IMR-90 (cell line): ENCODE measurements around the gene TBC1D10A. TPM values are rescaled to one million over a fixed set of nuclear protein-coding genes. Genes with fewer than 3 reads are reported as not detected.
A peak's percentile ranks its signal among the peaks of the same experiment; 100 is the strongest.

Source experiments
- ATAC-seq: fragments of 200-7000 bp; cut with Tn5 transposase; 2 replicates; pipeline ENCODE4 v1.9.1; 2020; ENCODE audit warnings: low read depth, mild to moderate bottlenecking, moderate library complexity
- BruUV-seq: library from RNA; stranded (reverse); fragments of 400-500 nt; replicated peaks from 2 replicates; lab custom pipeline; 2021; lab: Mats Ljungman, UMichigan
- CTCF ChIA-PET: fragments of 300-600 bp; formaldehyde crosslinking; extraction: SDS; loops from one replicate; lab custom pipeline; 2021; ENCODE audit warnings: antibody characterized with exemption; lab: Yijun Ruan, JAX
- POLR2A ChIA-PET: fragments of 300-600 bp; sonication (Branson Sonifier 250); formaldehyde crosslinking; loops from one replicate; lab custom pipeline; 2022; ENCODE audit warnings: antibody characterized with exemption; ENCODE audit not compliant: unreplicated experiment; lab: Charles Lee
- DNase-seq: peaks from one replicate; pipeline ENCODE4 v3.0.0; 2013
- H2AFZ ChIP-seq: replicated peaks from 2 replicates; pipeline ENCODE3; 2013; ENCODE audit warnings: low read length, mild to moderate bottlenecking; ENCODE audit not compliant: poor library complexity
- H2AK5ac ChIP-seq: 2 replicates; pipeline ENCODE4 v1.6.1; 2013; ENCODE audit warnings: low read depth, low read length, inconsistent platforms
- H2AK9ac ChIP-seq: replicated peaks from 2 replicates; pipeline ENCODE3; 2013; ENCODE audit warnings: mild to moderate bottlenecking, low read depth, low read length, moderate library complexity; ENCODE audit not compliant: poor library complexity
- H2BK120ac ChIP-seq: 2 replicates; pipeline ENCODE4 v1.6.1; 2013; ENCODE audit warnings: low read depth, low read length, inconsistent platforms
- H2BK15ac ChIP-seq: 3 replicates; pipeline ENCODE4 v1.6.1; 2013; ENCODE audit warnings: low read depth, low read length, inconsistent platforms
- H2BK20ac ChIP-seq: 2 replicates; pipeline ENCODE4 v1.6.1; 2013; ENCODE audit warnings: low read depth, mild to moderate bottlenecking, inconsistent platforms, low read length, moderate library complexity
- H2BK5ac ChIP-seq: 2 replicates; pipeline ENCODE4 v1.6.1; 2013; ENCODE audit warnings: mild to moderate bottlenecking, low read depth, low read length, inconsistent platforms; ENCODE audit not compliant: poor library complexity, severe bottlenecking
- H3K14ac ChIP-seq: replicated peaks from 2 replicates; pipeline ENCODE4 v1.6.1; 2013; ENCODE audit warnings: low read depth, low read length, inconsistent platforms
- H3K18ac ChIP-seq: 2 replicates; pipeline ENCODE4 v1.6.1; 2013; ENCODE audit warnings: low read depth, low read length, control low read depth
- H3K23ac ChIP-seq: 2 replicates; pipeline ENCODE4 v1.6.1; 2013; ENCODE audit warnings: low read depth, low read length, inconsistent platforms
- H3K27ac ChIP-seq: 2 replicates; pipeline ENCODE4 v1.5.1; 2013; ENCODE audit warnings: mild to moderate bottlenecking, control low read depth, low read length; ENCODE audit not compliant: insufficient read depth
- H3K27me3 ChIP-seq: 2 replicates; pipeline ENCODE4 v1.6.1; 2013; ENCODE audit warnings: low read length; ENCODE audit not compliant: control insufficient read depth, insufficient read depth
- H3K36me3 ChIP-seq: 2 replicates; pipeline ENCODE4 v1.6.1; 2013; ENCODE audit warnings: low read length, mixed read lengths; ENCODE audit not compliant: control insufficient read depth, insufficient read depth
- H3K4ac ChIP-seq: 2 replicates; pipeline ENCODE4 v1.6.1; 2013; ENCODE audit warnings: low read depth, low read length, inconsistent platforms
- H3K4me1 ChIP-seq: 2 replicates; pipeline ENCODE4 v1.6.1; 2013; ENCODE audit warnings: low read length, mixed read lengths; ENCODE audit not compliant: control insufficient read depth, insufficient read depth
- H3K4me2 ChIP-seq: 2 replicates; pipeline ENCODE4 v1.6.1; 2013; ENCODE audit warnings: low read depth, mild to moderate bottlenecking, control low read depth, low read length, moderate library complexity
- H3K4me3 ChIP-seq: 2 replicates; pipeline ENCODE4 v1.5.1; 2013; ENCODE audit warnings: low read depth, mild to moderate bottlenecking, control low read depth, low read length, moderate library complexity; ENCODE audit not compliant: insufficient read depth
- H3K56ac ChIP-seq: 2 replicates; pipeline ENCODE4 v1.6.1; 2013; ENCODE audit warnings: low read length, inconsistent platforms; ENCODE audit not compliant: insufficient read depth; ENCODE audit errors: extremely low read depth
- H3K79me1 ChIP-seq, 2 experiments: 2 replicates each; pipeline ENCODE4 v1.6.1; 2013; ENCODE audit warnings: low read length in 2 of 2, inconsistent platforms in 1 of 2, low read depth in 1 of 2
- H3K9ac ChIP-seq: 2 replicates; pipeline ENCODE4 v1.6.1; 2013; ENCODE audit warnings: low read depth, low read length, control low read depth
- H3K9me1 ChIP-seq: 2 replicates; pipeline ENCODE4 v1.6.1; 2013; ENCODE audit warnings: low read length, inconsistent platforms; ENCODE audit not compliant: insufficient read depth
- H3K9me3 ChIP-seq: 2 replicates; pipeline ENCODE4 v1.6.1; 2013; ENCODE audit warnings: low read length; ENCODE audit not compliant: control insufficient read depth, insufficient read depth
- H4K20me1 ChIP-seq: 2 replicates; pipeline ENCODE4 v1.6.1; 2013; ENCODE audit warnings: low read length, inconsistent platforms; ENCODE audit not compliant: insufficient read depth
- H4K5ac ChIP-seq: 2 replicates; pipeline ENCODE4 v1.6.1; 2013; ENCODE audit warnings: mild to moderate bottlenecking, low read depth, low read length, control low read depth
- H4K8ac ChIP-seq, 2 experiments: 2 replicates each; pipeline ENCODE4 v1.6.1; 2013; ENCODE audit warnings: low read depth in 2 of 2, low read length in 2 of 2, control low read depth in 1 of 2, inconsistent platforms in 1 of 2
- H4K91ac ChIP-seq: 2 replicates; pipeline ENCODE4 v1.6.1; 2013; ENCODE audit warnings: low read depth, low read length, inconsistent platforms; ENCODE audit not compliant: insufficient read depth
- FOS ChIP-seq: fragments of 150-350 bp; IDR thresholded peaks from 2 replicates; pipeline ENCODE4 v1.6.1; 2016; ENCODE audit warnings: low read depth, low read length
- MAZ ChIP-seq: IDR thresholded peaks from 2 replicates; pipeline ENCODE4 v1.6.1; 2012; ENCODE audit warnings: low read depth, mild to moderate bottlenecking, low read length, improper control_type of control experiment, moderate library complexity, borderline replicate concordance
- MXI1 ChIP-seq: IDR thresholded peaks from 2 replicates; pipeline ENCODE4 v1.6.1; 2012; ENCODE audit warnings: low read depth, mild to moderate bottlenecking, low read length, moderate library complexity, borderline replicate concordance
- RAD21 ChIP-seq: IDR thresholded peaks from 2 replicates; pipeline ENCODE4 v1.6.1; 2012; ENCODE audit warnings: low read length, improper control_type of control experiment
- WGBS, 2 experiments: methylation state at CpG; one replicate each; pipeline versions ENCODE4 v1.1.5 to v1.1.7; 2013; ENCODE audit warnings: missing lambda C conversion rate in 2 of 2; ENCODE audit not compliant: insufficient read length in 1 of 2; ENCODE audit errors: extremely low coverage in 2 of 2; 5-methylcytosine and 5-hydroxymethylcytosine counted together
- dilution Hi-C: fragments of 300-500 bp; cut with HindIII; formaldehyde crosslinking; loops from one replicate; pipeline ENCODE4 v1.14.3; 2018; ENCODE audit warnings: low sequenced_read_pairs; ENCODE audit not compliant: unreplicated experiment
- in situ Hi-C: fragments of 300-500 bp; cut with MboI; formaldehyde crosslinking; loops from 3 replicates; pipeline ENCODE4 v1.14.3; 2019; ENCODE audit warnings: low sequenced_read_pairs, inconsistent platforms, mixed read lengths
- intact Hi-C: fragments of 100-400 bp; cut with micrococcal nuclease; formaldehyde crosslinking; loops from 2 replicates; pipeline ENCODE4 v1.10.0; 2022
- polyA plus RNA-seq, 3 experiments: library from polyadenylated mRNA; depleted of rRNA; stranded (reverse); fragments of >200 nt; gene quantifications; 2 replicates each; pipeline ENCODE4 v1.2.3, GENCODE V29; 2012; ENCODE audit warnings: low replicate concordance in 1 of 3
- total RNA-seq: library from RNA; depleted of rRNA; stranded (reverse); fragments of >200 nt; gene quantifications from 2 replicates; pipeline ENCODE4 v1.2.3, GENCODE V29; 2012
- TF ChIP-seq, protein P1 (sequence below): fragments of 150-350 bp; IDR thresholded peaks from 2 replicates; pipeline ENCODE4 v1.6.1; 2017; ENCODE audit warnings: mild to moderate bottlenecking, antibody characterized with exemption, low read length, low read depth

TBC1D10A gene
- total and polyA plus RNA-seq, 2 of the 4 experiments (the other 2 are of a cell fraction) = 16.3 to 33.1 TPM

GRCh38 chr22:30250661-30251267 lies 76.0 kb downstream of the TBC1D10A start:
- Histone ChIP-seq H3K9me3 (no peaks in the 10 kb centered on the region), H3K14ac (peak overlapping the region; percentile 41; the same call in 1 of the 2 replicates), H3K4me3 (no peak overlapping the region), H4K8ac (peak overlapping the region; percentile 98), H3K9me1 (peaks cover 16% of the 10 kb centered on the region), H3K56ac (no peak overlapping the region), H3K18ac (peak overlapping the region; percentile 66), H3K4me2 (no peak overlapping the region), H3K23ac (no peak overlapping the region; the same call in 1 of the 2 replicates), H3K79me1 (peaks cover 4 to 15% of the 10 kb centered on the region in 2 experiments; a peak in 3 of 4 replicates), H2AK5ac (peak overlapping the region; percentile 100), H3K4ac (peak overlapping the region; percentile 95), H2BK20ac (peak overlapping the region; percentile 89), H4K91ac (peak overlapping the region; percentile 97), H4K20me1 (no peaks in the 10 kb centered on the region), H3K9ac (no peak overlapping the region), H3K36me3 (no peaks in the 10 kb centered on the region), H2BK120ac (peak overlapping the region; percentile 96), H2BK15ac (peak overlapping the region; percentile 99; the same call in 2 of the 3 replicates), H4K5ac (peak overlapping the region; percentile 87), H2BK5ac (peak overlapping the region; percentile 70), H3K27ac (peak overlapping the region; percentile 76), H2AK9ac (peak overlapping the region; percentile 89), H3K4me1 (peaks cover 54% of the 10 kb centered on the region), H3K27me3 (no peaks in the 10 kb centered on the region), H2AFZ (peak overlapping the region; percentile 71)
- BruUV-seq = no TSS peak
- peak; percentile 86 for DNase-seq
- WGBS, 2 experiments = no CpG with 5 or more reads among the region's 12 CpGs
- peak; percentile 7; the same call in 1 of the 2 replicates for ATAC-seq
- intact Hi-C loops = no loop called here
- ChIA-PET CTCF (no interaction called here), POLR2A (interaction anchor here (0.6 to 0.9 kb wide), 2 partner anchors 20 to 38 kb away, joined by 3 read pairs; no protein-coding TSS in a partner anchor)
- in situ Hi-C loops = no loop called here
- dilution Hi-C loops = no loop called here
- peak; percentile 24 for TF ChIP-seq MAZ
- peak; percentile 51 for TF ChIP-seq FOS
- TF ChIP-seq RAD21 = no peak; the same call in 1 of the 2 replicates
- TF ChIP-seq, protein P1, sequence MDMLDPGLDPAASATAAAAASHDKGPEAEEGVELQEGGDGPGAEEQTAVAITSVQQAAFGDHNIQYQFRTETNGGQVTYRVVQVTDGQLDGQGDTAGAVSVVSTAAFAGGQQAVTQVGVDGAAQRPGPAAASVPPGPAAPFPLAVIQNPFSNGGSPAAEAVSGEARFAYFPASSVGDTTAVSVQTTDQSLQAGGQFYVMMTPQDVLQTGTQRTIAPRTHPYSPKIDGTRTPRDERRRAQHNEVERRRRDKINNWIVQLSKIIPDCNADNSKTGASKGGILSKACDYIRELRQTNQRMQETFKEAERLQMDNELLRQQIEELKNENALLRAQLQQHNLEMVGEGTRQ = 0 out of 2 replicates have a peak, but pooled peaks have one; percentile 17
- peak; percentile 26; the same call in 1 of the 2 replicates for TF ChIP-seq MXI1
